GM12873 (cell line): ENCODE measurements around the gene TTC28.

Experiments
- TF ChIP-seq, protein P1 (sequence below): IDR thresholded peaks from 2 replicates; pipeline ENCODE4 v1.5.1; 2012; ENCODE audit warnings: low read depth, mild to moderate bottlenecking, moderate library complexity, low read length, control low read depth; ENCODE audit not compliant: insufficient read depth; ENCODE audit errors: missing control alignments

TTC28 gene

GRCh38 chr22:28365371-28365770, 314.3 kb downstream of the TTC28 start:
- TF ChIP-seq, protein P1, sequence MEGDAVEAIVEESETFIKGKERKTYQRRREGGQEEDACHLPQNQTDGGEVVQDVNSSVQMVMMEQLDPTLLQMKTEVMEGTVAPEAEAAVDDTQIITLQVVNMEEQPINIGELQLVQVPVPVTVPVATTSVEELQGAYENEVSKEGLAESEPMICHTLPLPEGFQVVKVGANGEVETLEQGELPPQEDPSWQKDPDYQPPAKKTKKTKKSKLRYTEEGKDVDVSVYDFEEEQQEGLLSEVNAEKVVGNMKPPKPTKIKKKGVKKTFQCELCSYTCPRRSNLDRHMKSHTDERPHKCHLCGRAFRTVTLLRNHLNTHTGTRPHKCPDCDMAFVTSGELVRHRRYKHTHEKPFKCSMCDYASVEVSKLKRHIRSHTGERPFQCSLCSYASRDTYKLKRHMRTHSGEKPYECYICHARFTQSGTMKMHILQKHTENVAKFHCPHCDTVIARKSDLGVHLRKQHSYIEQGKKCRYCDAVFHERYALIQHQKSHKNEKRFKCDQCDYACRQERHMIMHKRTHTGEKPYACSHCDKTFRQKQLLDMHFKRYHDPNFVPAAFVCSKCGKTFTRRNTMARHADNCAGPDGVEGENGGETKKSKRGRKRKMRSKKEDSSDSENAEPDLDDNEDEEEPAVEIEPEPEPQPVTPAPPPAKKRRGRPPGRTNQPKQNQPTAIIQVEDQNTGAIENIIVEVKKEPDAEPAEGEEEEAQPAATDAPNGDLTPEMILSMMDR, result no peak

DNA sequence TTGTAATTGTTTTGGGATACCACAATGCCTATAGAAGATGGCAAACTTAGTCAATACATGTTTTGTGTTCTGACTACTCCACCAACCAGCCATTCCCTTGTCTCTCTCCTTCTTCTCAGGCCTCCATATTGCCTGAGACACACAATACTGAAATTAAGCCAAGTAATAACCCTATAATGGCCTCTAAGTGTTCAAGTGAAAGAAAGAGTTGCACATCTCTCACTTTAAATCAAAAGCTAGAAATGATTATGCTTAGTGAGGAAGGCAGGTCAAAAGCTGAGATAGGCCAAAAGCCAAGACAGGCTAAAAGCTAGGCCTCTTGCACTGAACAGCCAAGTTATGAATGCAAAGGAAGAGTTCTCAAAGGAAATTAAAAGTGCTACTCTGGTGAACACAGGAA, 318.7 kb downstream of the TTC28 start:
- TF ChIP-seq, protein P1, result no peak

DNA sequence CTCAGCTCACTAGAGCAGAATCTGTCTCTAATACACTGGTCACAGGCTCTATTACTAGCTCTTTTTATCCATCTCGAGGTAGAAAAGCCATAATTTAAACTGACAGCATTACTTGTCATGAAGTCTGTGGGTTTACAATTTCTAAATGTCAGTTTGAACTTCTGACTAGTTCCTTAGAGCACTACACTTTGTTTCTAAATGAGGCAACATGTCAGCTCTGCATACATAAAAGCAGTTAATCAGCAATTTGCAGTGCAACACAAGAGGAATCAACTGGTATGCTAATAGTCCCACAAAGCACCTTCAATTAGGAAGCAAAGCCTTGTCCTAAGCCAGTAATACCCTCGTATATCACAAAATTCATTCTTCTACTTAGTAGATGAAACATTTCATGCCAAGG, 321.3 kb downstream of the TTC28 start:
- TF ChIP-seq, protein P1, result no peak

DNA sequence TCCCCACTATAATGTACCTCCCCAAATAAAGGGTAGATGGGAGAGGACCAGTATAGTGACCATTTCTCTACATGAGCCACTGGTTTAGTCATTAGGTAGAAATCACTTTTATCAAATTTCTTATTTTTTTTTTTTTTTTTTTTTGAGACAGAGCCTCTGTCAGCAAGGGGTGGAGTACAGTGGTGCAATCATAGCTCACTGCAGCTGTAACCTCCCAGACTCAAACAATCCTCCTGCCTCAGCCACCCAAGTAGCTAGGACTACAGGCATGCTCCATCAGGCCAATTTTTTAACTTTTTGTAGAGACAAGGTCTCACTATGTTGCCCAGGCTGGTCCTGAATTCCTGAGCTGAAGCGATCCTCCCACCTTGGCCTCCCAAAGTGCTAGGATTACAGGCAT, 322.4 kb downstream of the TTC28 start:
- TF ChIP-seq, protein P1, result no peak

- TF ChIP-seq, protein P1, result no peak
Observed at GRCh38 chr22:28351476-28351875, 328.2 kb downstream of the TTC28 start.

DNA sequence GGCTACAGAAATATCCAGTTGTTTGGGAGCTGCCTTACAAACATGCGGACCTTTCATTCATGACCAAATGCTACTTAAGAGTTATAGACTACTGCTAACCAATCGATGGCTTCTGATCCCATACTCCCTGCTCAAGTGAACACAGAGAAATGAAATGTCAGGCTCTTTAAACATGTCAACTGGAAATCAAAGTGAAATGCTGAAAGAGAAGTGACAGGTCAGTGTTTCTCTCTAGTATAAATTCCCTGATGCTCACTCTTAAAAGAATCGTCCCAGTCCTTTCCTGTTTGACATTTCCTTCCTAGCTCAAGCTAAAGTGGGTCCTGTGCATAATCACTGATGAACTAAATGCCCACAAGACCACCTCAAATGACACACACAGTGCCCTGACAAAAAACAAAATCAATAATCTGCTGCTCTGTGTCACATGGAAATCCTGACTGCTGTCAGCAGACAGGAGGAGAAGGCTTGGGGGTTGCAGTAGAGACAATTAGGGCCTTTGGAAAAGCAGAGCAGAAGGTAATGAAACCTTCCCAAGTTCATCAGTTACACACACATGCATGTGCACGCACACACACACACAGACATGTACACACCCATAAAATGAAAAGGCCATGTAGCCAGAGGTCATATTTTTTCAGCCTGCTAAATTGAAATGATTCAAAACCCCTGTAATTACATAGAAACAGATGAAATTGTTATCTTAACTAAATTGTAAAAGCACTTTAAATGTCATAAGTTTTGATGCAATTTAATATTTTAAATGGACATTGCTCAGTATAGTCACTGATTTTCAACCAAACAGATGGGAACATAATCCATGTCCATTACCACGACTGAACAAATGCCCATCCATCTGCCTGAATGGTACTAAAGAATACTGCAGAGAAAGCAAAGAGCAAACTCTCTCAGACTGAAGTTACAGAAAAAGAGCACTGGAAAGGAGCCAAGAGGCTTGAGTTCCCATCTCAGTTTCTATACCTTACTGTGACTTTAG, 330.7 kb downstream of the TTC28 start:
- TF ChIP-seq, protein P1, result no peak

DNA sequence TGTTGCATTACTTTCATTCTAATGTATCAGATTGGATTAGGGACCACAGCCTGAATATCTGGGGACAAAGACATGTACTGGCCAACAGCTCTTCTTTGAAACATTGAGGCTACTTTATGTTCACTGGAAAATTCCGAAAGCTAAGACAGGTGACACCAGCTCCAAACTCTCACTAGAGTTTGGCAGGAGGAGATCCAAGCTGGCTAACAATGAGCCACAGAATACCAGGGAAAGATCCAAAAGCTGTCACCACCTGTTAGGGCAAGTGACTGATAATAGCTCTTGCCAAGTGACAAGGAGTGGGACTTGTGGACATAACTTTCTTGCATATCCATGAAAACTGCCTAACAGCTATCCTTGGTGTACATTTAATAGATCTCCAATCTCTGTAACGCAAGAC, 333.3 kb downstream of the TTC28 start:
- TF ChIP-seq, protein P1, result no peak
